HepG2 (cell line): Measurements from ENCODE around the gene LMAN1L. TPM values are rescaled to one million over a fixed set of nuclear protein-coding genes. Genes with fewer than 3 reads are reported as not detected.
A peak's percentile ranks its signal among the peaks of the same experiment; 100 is the strongest.

ENCODE experiments used
- ATAC-seq: fragments of 200-7000 bp; cut with Tn5 transposase; 3 replicates; pipeline ENCODE4 v1.9.1; 2020; ENCODE audit warnings: mild to moderate bottlenecking, moderate library complexity
- BruUV-seq: library from RNA; stranded (reverse); fragments of 400-500 nt; replicated peaks from 2 replicates; lab custom pipeline; 2021; lab: Mats Ljungman, UMichigan
- CTCF ChIA-PET: fragments of 300-600 bp; formaldehyde crosslinking; extraction: SDS; loops from one replicate; lab custom pipeline; 2021; ENCODE audit warnings: low total read pairs, inconsistent platforms, low intra/inter-chr PET ratio; lab: Yijun Ruan, JAX
- POLR2A ChIA-PET: fragments of 350-600 bp; sonication (Branson Sonifier 250); formaldehyde crosslinking; loops from one replicate; lab custom pipeline; 2020; ENCODE audit warnings: antibody characterized with exemption, inconsistent platforms; lab: Yijun Ruan, JAX
- DNase-seq: peaks from one replicate; pipeline ENCODE4 v3.0.0-alpha.2; 2015; ENCODE audit warnings: low spot score
- FAIRE-seq: peaks from 3 replicates; lab custom pipeline; 2011; peaks lifted over from hg19 to GRCh38; lab: Jason Lieb, UNC
- H2AFZ ChIP-seq: one replicate; pipeline ENCODE4 v1.6.1; 2011; ENCODE audit warnings: low read length, inconsistent platforms
- H3K27ac ChIP-seq: fragments of 300-600 bp; 3 replicates; pipeline ENCODE4 v1.8.0; 2011; ENCODE audit warnings: mixed run types, mild to moderate bottlenecking, mixed read lengths, low read length, inconsistent platforms; ENCODE audit not compliant: insufficient read depth; ENCODE audit errors: extremely low read length
- H3K27me3 ChIP-seq, 2 experiments: fragments of 200-600 bp in 1 of 2; 2 replicates in 1 of 2; 3 replicates in 1 of 2; pipeline versions ENCODE4 v1.6.0 to v1.8.0; 2011; ENCODE audit warnings: low read length in 2 of 2, mild to moderate bottlenecking in 2 of 2, moderate library complexity in 2 of 2, inconsistent platforms in 1 of 2; ENCODE audit not compliant: insufficient read depth in 2 of 2, control insufficient read depth in 1 of 2
- H3K36me3 ChIP-seq, 2 experiments: fragments of 200-600 bp in 1 of 2; replicated peaks in 1 of 2; 2 replicates in 1 of 2; 3 replicates in 1 of 2; pipeline versions ENCODE4 v1.5.1 to v1.8.0; 2011; ENCODE audit warnings: low read length in 2 of 2, inconsistent platforms in 1 of 2; ENCODE audit not compliant: insufficient read depth in 2 of 2, control insufficient read depth in 1 of 2
- H3K4me1 ChIP-seq: 2 replicates; pipeline ENCODE4 v1.5.1; 2012; ENCODE audit warnings: low read length, inconsistent platforms; ENCODE audit not compliant: insufficient read depth
- H3K4me2 ChIP-seq: 2 replicates; pipeline ENCODE4 v1.6.0; 2011; ENCODE audit warnings: low read depth, low read length, inconsistent platforms
- H3K4me3 ChIP-seq, 3 experiments: fragments of 200-600 bp in 1 of 3; sonication (generic), shearing (Covaris generic) in 1 of 3; replicated peaks in 1 of 3; 2 replicates each; pipeline ENCODE4 v1.5.1; 2011 to 2016; ENCODE audit warnings: low read length in 3 of 3, inconsistent platforms in 2 of 3, low read depth in 2 of 3, mild to moderate bottlenecking in 2 of 3, control low read depth in 1 of 3, mixed read lengths in 1 of 3; ENCODE audit not compliant: insufficient read depth in 1 of 3
- H3K79me2 ChIP-seq: one replicate; pipeline ENCODE4 v1.6.1; 2011; ENCODE audit warnings: low read length, inconsistent platforms; ENCODE audit not compliant: insufficient read depth
- H3K9ac ChIP-seq: 2 replicates; pipeline ENCODE4 v1.6.0; 2011; ENCODE audit warnings: mild to moderate bottlenecking, low read depth, low read length, inconsistent platforms; ENCODE audit not compliant: insufficient read depth
- H3K9me3 ChIP-seq: 2 replicates; pipeline ENCODE4 v1.5.1; 2012; ENCODE audit warnings: mild to moderate bottlenecking, low read length
- H4K20me1 ChIP-seq: 2 replicates; pipeline ENCODE4 v1.6.0; 2011; ENCODE audit warnings: inconsistent platforms, mild to moderate bottlenecking, low read length, moderate library complexity; ENCODE audit not compliant: insufficient read depth
- CHD4 ChIP-seq: fragments of 200-600 bp; sonication (generic); IDR thresholded peaks from 2 replicates; pipeline ENCODE4 v1.7.0; 2017; ENCODE audit warnings: mild to moderate bottlenecking, low read length, borderline replicate concordance
- DRAP1 ChIP-seq: IDR thresholded peaks from 2 replicates; pipeline ENCODE4 v1.6.1; 2016; ENCODE audit warnings: missing genetic modification reagents, missing compliant biosample characterization
- KAT7 ChIP-seq: IDR thresholded peaks from 2 replicates; pipeline ENCODE4 v1.6.1; 2018; ENCODE audit warnings: borderline replicate concordance, missing compliant biosample characterization
- PHF5A ChIP-seq: IDR thresholded peaks from one replicate; pipeline ENCODE4 v1.6.1; 2018; ENCODE audit warnings: low read depth, missing genetic modification reagents; ENCODE audit not compliant: unreplicated experiment
- RARA ChIP-seq: IDR thresholded peaks from 2 replicates; pipeline ENCODE4 v1.6.1; 2016; ENCODE audit warnings: missing genetic modification reagents, missing compliant biosample characterization
- RERE ChIP-seq: IDR thresholded peaks from 2 replicates; pipeline ENCODE4 v1.6.1; 2016; ENCODE audit warnings: low read depth, missing genetic modification reagents, missing compliant biosample characterization
- SOX6 ChIP-seq, 2 experiments: fragments of 450-650 bp in 1 of 2; sonication (generic) in 1 of 2; formaldehyde crosslinking in 1 of 2; IDR thresholded peaks; 2 replicates each; pipeline versions ENCODE4 v1.4.0 to v1.6.1; 2017 to 2020; ENCODE audit warnings: antibody characterized with exemption in 1 of 2, mild to moderate bottlenecking in 1 of 2, missing genetic modification reagents in 1 of 2
- TEAD3 ChIP-seq: optimal IDR thresholded peaks from 2 replicates; pipeline ENCODE3; 2016; ENCODE audit warnings: borderline replicate concordance
- TFE3 ChIP-seq: IDR thresholded peaks from 2 replicates; pipeline ENCODE4 v1.6.1; 2016
- ZEB1 ChIP-seq: IDR thresholded peaks from 2 replicates; pipeline ENCODE4 v1.6.1; 2012; ENCODE audit warnings: mild to moderate bottlenecking, low read depth, inconsistent platforms; ENCODE audit not compliant: insufficient replicate concordance
- ZNF280B ChIP-seq: sonication (generic); formaldehyde crosslinking; IDR thresholded peaks from 2 replicates; pipeline ENCODE4 v1.5.0; 2020; ENCODE audit warnings: missing genetic modification reagents, mild to moderate bottlenecking, borderline replicate concordance
- ZNF720 ChIP-seq: sonication (generic); formaldehyde crosslinking; IDR thresholded peaks from 2 replicates; pipeline ENCODE4 v1.4.0; 2020; ENCODE audit warnings: missing genetic modification reagents
- ZNF747 ChIP-seq: sonication (generic); formaldehyde crosslinking; IDR thresholded peaks from 2 replicates; pipeline ENCODE4 v1.8.1; 2023; ENCODE audit warnings: missing genetic modification reagents, mild to moderate bottlenecking, borderline replicate concordance
- ZNF883 ChIP-seq: sonication (generic); formaldehyde crosslinking; IDR thresholded peaks from 2 replicates; pipeline ENCODE4 v1.5.1; 2020; ENCODE audit warnings: mild to moderate bottlenecking, missing genetic modification reagents; ENCODE audit errors: not compliant biosample characterization
- WGBS: methylation state at CpG from one replicate; pipeline ENCODE4 v1.1.6; 2017; ENCODE audit warnings: low lambda C conversion rate; 5-methylcytosine and 5-hydroxymethylcytosine counted together
- in situ Hi-C: cut with HindIII; loops from 2 replicates; pipeline ENCODE4 v1.10.0; 2017; ENCODE audit warnings: low pct_unique_long_range_greater_than_20kb; ENCODE audit not compliant: extremely low pct_ligation_motif_present
- intact Hi-C: fragments of 100-400 bp; cut with micrococcal nuclease; formaldehyde crosslinking; loops from one replicate; pipeline ENCODE4 v1.10.0; 2022; ENCODE audit not compliant: unreplicated experiment
- polyA plus RNA-seq, 8 experiments: library from polyadenylated mRNA; depleted of rRNA in 3 of 8; stranded (reverse) in 7 of 8; unstranded in 1 of 8; fragments of >200 nt; fragmentation: Illumina TruSeq in 4 of 8; extraction: Trizol in 4 of 8; gene quantifications; 2 replicates each; pipeline versions ENCODE4 v1.2.1 to v1.2.3, GENCODE V29; 2011 to 2016; ENCODE audit warnings: low read depth in 4 of 8, missing spikeins in 1 of 8, mixed read lengths in 1 of 8; ENCODE audit not compliant: insufficient read depth in 1 of 8
- total RNA-seq, 5 experiments: library from RNA; depleted of rRNA; stranded (reverse); fragments of >200 nt; fragmentation: Illumina TruSeq; extraction: Trizol; gene quantifications; 2 replicates each; pipeline ENCODE4 v1.2.3, GENCODE V29; 2016; ENCODE audit warnings: low read depth in 1 of 5

The LMAN1L gene
- total and polyA plus RNA-seq, 2 of the 13 experiments (the other 11 are each of a cell fraction or from before 2014, with no cell fraction given), result not detected

GRCh38 chr15:74773731-74774252 is 38.8 kb upstream of the LMAN1L start:
- no peaks in the 10 kb centered on the region for H3K79me2 ChIP-seq
- H3K4me1 ChIP-seq, result peaks cover 82% of the 10 kb centered on the region
- no peaks in the 10 kb centered on the region for H4K20me1 ChIP-seq
- no peaks in the 10 kb centered on the region for H3K27me3 ChIP-seq
- ChIA-PET POLR2A (interaction anchor here (0.8 kb wide), 1 partner anchor 183 kb away, joined by 3 read pairs; no protein-coding TSS in a partner anchor), CTCF (interaction anchor here (1.4 to 5.8 kb wide), 2 partner anchors 14 to 26 kb away, joined by 3 to 56 read pairs; no protein-coding TSS in a partner anchor)
- no peaks in the 10 kb centered on the region for H3K36me3 ChIP-seq
- ATAC-seq, result 0 out of 3 replicates have a peak, but pooled peaks have one; percentile 3
- peak; percentile 75 for FAIRE-seq
- H3K4me2 ChIP-seq, result peak overlapping the region; percentile 63
- no peaks in the 10 kb centered on the region for H3K9me3 ChIP-seq
- intact Hi-C loops, result no loop called here
- H3K4me3 ChIP-seq, result peak overlapping the region in 1 of 3 experiments; percentile 44; a peak in 1 of 6 replicates
- peak overlapping the region; percentile 13; the same call in 1 of the 2 replicates for H3K9ac ChIP-seq
- in situ Hi-C loops, result loop anchor here (10.0 kb wide), 1 partner anchor 181 kb away; the partner anchor contains the start of gene RPP25
- WGBS, result 0% methylated on average over 5 of the region's 5 CpGs
- no peak overlapping the region for H3K27ac ChIP-seq
- no TSS peak for BruUV-seq
- peak overlapping the region; percentile 61 for H2AFZ ChIP-seq
- DNase-seq, result peak; percentile 52
- no peak for TF ChIP-seq SOX6 (IDR thresholded peaks at IDR 0.05)
- TF ChIP-seq SOX6 (CRISPR knock-in tag; IDR thresholded peaks at IDR 0.05), result 0 out of 2 replicates have a peak, but pooled peaks have one; percentile 32
- TF ChIP-seq TEAD3, result peak; percentile 26
- TF ChIP-seq ZNF747 (CRISPR knock-in tag), result no peak
- no peak for TF ChIP-seq ZNF720
- TF ChIP-seq PHF5A (CRISPR knock-in tag), result no peak
- no peak for TF ChIP-seq RERE (CRISPR knock-in tag)
- no peak for TF ChIP-seq ZNF883 (CRISPR knock-in tag)
- peak; percentile 10 for TF ChIP-seq ZEB1
- no peak for TF ChIP-seq KAT7 (CRISPR knock-in tag)
- TF ChIP-seq RARA, result no peak
- no peak for TF ChIP-seq TFE3 (CRISPR knock-in tag)
- TF ChIP-seq DRAP1 (CRISPR knock-in tag), result 0 out of 2 replicates have a peak, but pooled peaks have one; percentile 16
- TF ChIP-seq CHD4, result no peak
- TF ChIP-seq ZNF280B (CRISPR knock-in tag), result no peak
